GM12801 (cell line): ENCODE results near the gene MANF.

ENCODE experiments used
- CTCF ChIP-seq: IDR thresholded peaks from one replicate; pipeline ENCODE4 v1.5.1; 2011; ENCODE audit warnings: control low read depth; ENCODE audit not compliant: insufficient read length; ENCODE audit errors: extremely low read depth

MANF gene

GRCh38 chr3:51386852-51387229 is 1.8 kb downstream of the MANF start:
- TF ChIP-seq CTCF: no peak

- no peak for TF ChIP-seq CTCF
Observed at GRCh38 chr3:51388286-51389029, 3.4 kb downstream of the MANF start.

- no peak for TF ChIP-seq CTCF
Observed at GRCh38 chr3:51389423-51390183, 4.5 kb downstream of the MANF start.

- TF ChIP-seq CTCF: peak; percentile 81
Observed at GRCh38 chr3:51390246-51391074, 5.4 kb downstream of the MANF start.

- no peak for TF ChIP-seq CTCF
Observed at GRCh38 chr3:51391075-51391565, 6.0 kb downstream of the MANF start, which contains the start of gene RBM15B. Gene RBM15B (plus strand): TSS chr3:51391285. CDS start chr3:51391400, 115 bp downstream.

- no peak for TF ChIP-seq CTCF
Observed at GRCh38 chr3:51391566-51392354, 6.7 kb downstream of the MANF start.
